ENCODE results near the gene ZNF429.
"Not testable (repeated sequence)": the region's sequence is repeated elsewhere in the genome, so short reads cannot be mapped to it uniquely, and the experiment has no call there.

ZNF429 gene

GRCh38 chr19:21466627-21467026 lies 38.8 kb upstream of the ZNF429 start:
- TF ChIP-seq CTCF (conservative IDR thresholded peaks at IDR 0.05; ENCODE audit: low read depth, low read length): no peak
- H4K20me1 ChIP-seq (ENCODE audit: insufficient read depth): no peaks in the 10 kb centered on the region

GRCh38 chr19:21468791-21469190 lies 36.6 kb upstream of the ZNF429 start:
- no peak overlapping the region for H3K4me3 ChIP-seq (IDR thresholded peaks at IDR 0.05; ENCODE audit: insufficient read depth, low read depth, low read length)
- no peak overlapping the region for H2AFZ ChIP-seq (ENCODE audit: low read depth)
- H3K79me2 ChIP-seq (ENCODE audit: insufficient read depth, low read depth): no peaks in the 10 kb centered on the region
- no peaks in the 10 kb centered on the region for H3K36me3 ChIP-seq (ENCODE audit: insufficient read depth)
- H3K27ac ChIP-seq: no peak overlapping the region
- no peak overlapping the region for H3K4me2 ChIP-seq
- H3K27me3 ChIP-seq (ENCODE audit: insufficient read depth, low read depth): no peaks in the 10 kb centered on the region
- no peaks in the 10 kb centered on the region for H4K20me1 ChIP-seq (ENCODE audit: insufficient read depth)
- H3K9ac ChIP-seq: no peak overlapping the region
- no peaks in the 10 kb centered on the region for H3K4me1 ChIP-seq (ENCODE audit: low read depth, poor library complexity, severe bottlenecking)
- TF ChIP-seq CTCF (conservative IDR thresholded peaks at IDR 0.05; ENCODE audit: low read depth, low read length): no peak

More at GRCh38 chr19:21466627-21467026, 38.8 kb upstream of the ZNF429 start:
- H3K36me3 ChIP-seq (ENCODE audit: insufficient read depth): no peaks in the 10 kb centered on the region
- H3K4me3 ChIP-seq (IDR thresholded peaks at IDR 0.05; ENCODE audit: insufficient read depth, low read depth, low read length): no peak overlapping the region
- no peak overlapping the region for H3K9ac ChIP-seq
- no peaks in the 10 kb centered on the region for H3K4me1 ChIP-seq (ENCODE audit: low read depth, poor library complexity, severe bottlenecking)
- no peaks in the 10 kb centered on the region for H3K79me2 ChIP-seq (ENCODE audit: insufficient read depth, low read depth)
- no peak overlapping the region for H3K4me2 ChIP-seq
- H3K27me3 ChIP-seq (ENCODE audit: insufficient read depth, low read depth): no peaks in the 10 kb centered on the region
- H2AFZ ChIP-seq (ENCODE audit: low read depth): no peak overlapping the region
- no peak overlapping the region for H3K27ac ChIP-seq

GRCh38 chr19:21472507-21472906 lies 32.9 kb upstream of the ZNF429 start:
- Histone ChIP-seq H3K36me3 (ENCODE audit: insufficient read depth) (no peaks in the 10 kb centered on the region), H3K79me2 (ENCODE audit: insufficient read depth, low read depth) (no peaks in the 10 kb centered on the region), H3K4me2 (no peak overlapping the region), H3K27ac (no peak overlapping the region), H3K9ac (no peak overlapping the region), H4K20me1 (ENCODE audit: insufficient read depth) (no peaks in the 10 kb centered on the region), H3K4me1 (ENCODE audit: low read depth, poor library complexity, severe bottlenecking) (no peaks in the 10 kb centered on the region), H3K4me3 (IDR thresholded peaks at IDR 0.05; ENCODE audit: insufficient read depth, low read depth, low read length) (no peak overlapping the region), H3K27me3 (ENCODE audit: insufficient read depth, low read depth) (no peaks in the 10 kb centered on the region), H2AFZ (ENCODE audit: low read depth) (no peak overlapping the region)
- TF ChIP-seq CTCF (conservative IDR thresholded peaks at IDR 0.05; ENCODE audit: low read depth, low read length): no peak

- TF ChIP-seq CTCF (conservative IDR thresholded peaks at IDR 0.05; ENCODE audit: low read depth, low read length): no peak
- H3K9ac ChIP-seq: no peak overlapping the region
- no peaks in the 10 kb centered on the region for H3K36me3 ChIP-seq (ENCODE audit: insufficient read depth)
- H3K4me1 ChIP-seq (ENCODE audit: low read depth, poor library complexity, severe bottlenecking): no peaks in the 10 kb centered on the region
- H3K27ac ChIP-seq: no peak overlapping the region
- H2AFZ ChIP-seq (ENCODE audit: low read depth): no peak overlapping the region
- H4K20me1 ChIP-seq (ENCODE audit: insufficient read depth): no peaks in the 10 kb centered on the region
- no peak overlapping the region for H3K4me3 ChIP-seq (IDR thresholded peaks at IDR 0.05; ENCODE audit: insufficient read depth, low read depth, low read length)
- H3K4me2 ChIP-seq: no peak overlapping the region
- no peaks in the 10 kb centered on the region for H3K27me3 ChIP-seq (ENCODE audit: insufficient read depth, low read depth)
- no peaks in the 10 kb centered on the region for H3K79me2 ChIP-seq (ENCODE audit: insufficient read depth, low read depth)
These were observed 30.7 kb upstream of the ZNF429 start for GRCh38 chr19:21474671-21475181.

GRCh38 chr19:21482361-21482760 lies 23.0 kb upstream of the ZNF429 start:
- H3K4me1 ChIP-seq (ENCODE audit: low read depth, poor library complexity, severe bottlenecking); H2AFZ ChIP-seq (ENCODE audit: low read depth); H3K4me3 ChIP-seq (IDR thresholded peaks at IDR 0.05; ENCODE audit: insufficient read depth, low read depth, low read length); H3K27ac ChIP-seq; H3K9ac ChIP-seq; H3K4me2 ChIP-seq; H3K27me3 ChIP-seq (ENCODE audit: insufficient read depth, low read depth); H4K20me1 ChIP-seq (ENCODE audit: insufficient read depth); H3K79me2 ChIP-seq (ENCODE audit: insufficient read depth, low read depth); H3K36me3 ChIP-seq (ENCODE audit: insufficient read depth): not testable (repeated sequence)

Data from KMS-11 (cell line).